HG03565 (cell line): ENCODE data around the gene CCDC102B.
"Not testable (repeated sequence)": the region's sequence is repeated elsewhere in the genome, so short reads cannot be mapped to it uniquely, and the experiment has no call there.

Experiments used
- ATAC-seq: cut with Tn5 transposase; IDR thresholded peaks from one replicate; pipeline ENCODE4 v1.9.1; 2021; ENCODE audit warnings: mild to moderate bottlenecking, moderate library complexity; ENCODE audit not compliant: unreplicated experiment

Gene CCDC102B

DNA sequence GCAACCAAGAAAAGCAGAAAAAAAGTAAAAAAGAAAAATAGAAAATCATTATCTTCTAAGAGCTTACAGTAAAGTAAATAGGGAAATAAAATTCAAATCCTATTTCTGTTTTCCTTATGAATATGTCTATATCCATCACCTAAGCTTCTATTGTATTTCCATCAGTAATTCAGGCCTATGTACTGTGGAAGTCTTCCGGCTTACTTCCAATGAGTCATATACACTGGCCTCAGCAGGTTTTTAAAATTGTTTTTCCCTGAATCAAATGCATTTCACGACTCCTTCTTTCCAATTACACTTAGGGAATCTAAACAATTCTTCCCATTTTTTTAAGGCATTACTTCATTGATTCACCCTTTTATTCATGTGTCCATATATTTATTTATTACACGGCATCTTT, 164.7 kb downstream of the CCDC102B start:
- ATAC-seq, result no peak

DNA sequence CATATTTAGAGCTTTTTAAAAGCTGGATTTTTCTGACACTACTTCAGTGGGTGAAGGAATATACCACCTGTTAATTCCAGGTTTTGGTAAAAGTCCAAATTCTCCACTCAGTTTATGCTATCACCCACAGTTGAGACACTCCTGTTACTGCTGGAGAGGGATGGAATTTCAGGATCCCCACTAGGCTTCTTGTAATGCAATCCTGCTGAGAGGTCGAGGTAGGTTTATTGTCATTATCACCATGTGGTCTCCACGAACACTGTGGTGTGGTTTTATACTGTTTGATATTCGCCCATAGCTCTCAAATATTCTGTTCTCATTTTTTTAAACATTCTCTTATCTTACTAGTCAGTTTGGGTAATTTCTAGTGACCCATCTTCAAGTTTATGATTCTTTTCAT, 167.9 kb downstream of the CCDC102B start:
- ATAC-seq, result no peak

DNA sequence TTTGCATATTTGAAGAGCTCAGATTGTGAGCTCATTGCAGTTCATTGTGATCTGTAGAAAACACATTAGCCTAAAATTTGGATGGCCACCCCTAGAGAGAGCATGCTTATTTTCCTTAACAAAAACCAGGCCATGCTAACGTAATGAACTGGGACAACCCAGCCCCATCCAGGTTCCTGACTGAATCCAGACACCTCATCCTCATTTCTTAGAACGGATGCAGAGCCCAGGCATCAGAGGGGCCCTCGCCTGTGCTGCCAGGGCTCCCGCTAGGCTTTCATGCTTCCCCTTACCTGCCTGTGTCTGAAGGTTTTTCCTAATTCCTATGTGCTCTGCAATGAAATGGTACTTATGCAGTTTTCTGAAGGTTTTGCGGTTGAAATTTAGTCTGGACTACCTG, 171.1 kb downstream of the CCDC102B start:
- ATAC-seq, result no peak

DNA sequence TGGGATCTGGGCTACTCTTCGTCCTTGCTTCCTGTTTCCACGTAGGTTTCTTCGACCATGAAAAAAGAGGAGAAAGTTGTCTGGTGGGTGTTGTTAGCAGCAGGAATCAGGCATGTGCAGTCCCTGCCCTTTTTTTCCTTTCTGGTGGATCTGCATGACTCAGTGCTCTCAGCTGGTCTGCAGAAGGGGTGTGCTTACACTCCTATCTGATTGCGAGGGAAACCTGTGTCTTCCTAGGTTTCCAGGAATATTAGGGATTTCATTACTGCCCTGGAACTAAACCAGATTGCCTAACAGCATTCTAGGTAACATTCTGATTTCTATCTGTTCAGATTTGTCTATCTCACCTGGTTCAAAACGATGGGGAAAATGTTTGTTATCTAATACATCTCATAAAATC, 174.3 kb downstream of the CCDC102B start:
- ATAC-seq, result no peak

DNA sequence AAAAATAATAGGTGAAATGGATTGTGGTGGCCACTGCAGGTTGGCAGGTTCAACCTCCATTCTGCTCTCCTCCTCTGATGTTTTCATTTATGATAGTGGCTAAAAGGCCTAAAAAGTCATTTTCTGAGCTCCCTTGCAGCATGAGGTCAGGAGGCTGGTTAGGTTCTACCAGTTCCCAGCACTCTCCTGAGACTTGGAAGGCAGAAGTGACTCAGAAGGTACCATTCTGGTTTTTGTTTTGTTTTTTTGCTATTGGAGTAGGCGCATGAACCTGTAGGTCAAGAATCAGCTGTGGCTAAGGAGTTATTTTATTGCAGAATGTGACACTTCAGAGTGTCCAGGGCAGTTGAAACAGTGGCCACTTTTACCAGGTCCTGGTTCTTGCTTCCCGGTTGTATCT, 181.9 kb downstream of the CCDC102B start:
- no peak for ATAC-seq

DNA sequence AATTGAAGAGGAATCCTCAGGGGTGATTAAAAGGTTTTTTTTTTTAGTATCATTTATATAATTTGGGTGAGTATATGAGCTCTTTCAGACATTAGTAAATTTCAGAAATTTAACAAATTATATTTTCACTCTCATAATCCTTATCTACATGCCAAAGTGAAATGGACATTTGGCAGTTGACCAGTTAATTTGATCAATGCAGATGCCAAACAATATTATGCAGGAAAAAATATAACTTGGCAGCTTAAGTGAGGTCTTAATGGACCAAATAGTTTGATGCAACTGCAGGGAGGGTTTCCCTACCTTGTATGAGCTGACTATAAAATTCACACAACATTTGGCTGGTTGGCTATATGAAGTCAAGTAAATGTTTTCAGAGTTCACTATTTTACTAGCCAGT, 185.2 kb downstream of the CCDC102B start:
- no peak for ATAC-seq

DNA sequence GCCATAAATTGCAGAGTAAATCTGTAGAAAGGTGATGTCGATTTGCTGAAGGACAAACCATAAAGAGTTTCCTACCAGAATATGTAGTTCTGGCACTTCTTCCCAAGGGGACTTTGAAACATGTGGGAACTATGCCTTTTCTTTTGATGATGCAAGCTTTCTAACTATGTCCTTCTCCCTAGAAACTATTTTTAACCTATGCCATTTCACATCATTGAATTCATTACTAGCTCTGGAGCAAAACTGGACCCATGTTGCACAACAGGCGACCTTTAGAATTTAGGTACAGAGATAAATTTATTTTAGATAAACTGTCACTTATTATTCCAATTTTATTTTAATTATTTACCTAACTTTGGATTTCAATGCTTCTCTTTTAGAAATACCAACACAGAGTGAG, 186.5 kb downstream of the CCDC102B start:
- ATAC-seq, result no peak

DNA sequence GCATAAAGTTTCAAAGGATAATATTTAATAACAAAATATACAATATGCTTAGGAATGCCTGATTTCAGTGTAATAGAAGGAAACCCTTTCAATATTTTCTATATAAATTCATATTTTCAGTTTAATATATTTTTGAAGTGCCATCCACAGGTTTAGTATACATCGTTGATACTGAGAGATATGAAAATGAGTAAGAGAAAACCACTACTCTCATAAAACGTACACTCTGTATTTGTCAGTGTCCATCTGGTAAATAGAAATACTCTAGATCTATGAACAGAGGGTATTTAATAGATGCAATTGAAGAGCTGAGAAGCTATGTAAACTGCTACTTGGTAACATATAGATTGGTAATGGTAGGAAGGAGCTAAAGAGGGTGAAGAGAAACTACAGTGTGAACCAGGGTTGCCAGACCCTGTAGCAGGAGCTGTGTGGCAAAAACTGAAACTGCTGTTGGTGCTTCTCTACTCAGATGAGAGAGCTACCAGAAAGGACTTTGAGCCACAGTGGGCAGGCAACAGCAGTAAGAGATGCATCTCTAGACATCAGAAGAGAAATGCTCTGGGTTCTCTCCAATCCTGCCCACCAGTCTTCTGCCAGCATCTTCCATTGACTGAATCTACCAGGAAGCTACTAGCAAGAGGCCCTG, 187.4 kb downstream of the CCDC102B start:
- ATAC-seq, result peak; percentile 92

DNA sequence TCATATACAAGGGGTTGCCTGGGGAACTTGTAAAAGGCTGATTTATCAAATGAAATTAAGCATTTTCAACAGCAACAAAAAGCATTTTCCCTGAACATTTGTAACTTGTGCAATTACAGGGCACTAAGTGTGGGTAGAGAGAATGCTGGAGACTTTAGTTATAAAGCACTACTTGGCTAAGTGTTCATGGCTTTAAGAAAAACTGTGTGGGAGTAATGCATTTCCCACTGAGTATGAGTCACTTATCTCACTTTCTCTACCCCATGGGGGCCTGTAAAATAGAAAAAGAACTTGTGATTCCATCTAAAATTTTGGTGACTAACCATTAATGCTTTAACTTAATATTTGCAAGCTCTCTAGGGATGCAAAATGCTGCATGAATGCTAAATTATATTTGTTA, 193.4 kb downstream of the CCDC102B start:
- ATAC-seq, result peak; percentile 76

DNA sequence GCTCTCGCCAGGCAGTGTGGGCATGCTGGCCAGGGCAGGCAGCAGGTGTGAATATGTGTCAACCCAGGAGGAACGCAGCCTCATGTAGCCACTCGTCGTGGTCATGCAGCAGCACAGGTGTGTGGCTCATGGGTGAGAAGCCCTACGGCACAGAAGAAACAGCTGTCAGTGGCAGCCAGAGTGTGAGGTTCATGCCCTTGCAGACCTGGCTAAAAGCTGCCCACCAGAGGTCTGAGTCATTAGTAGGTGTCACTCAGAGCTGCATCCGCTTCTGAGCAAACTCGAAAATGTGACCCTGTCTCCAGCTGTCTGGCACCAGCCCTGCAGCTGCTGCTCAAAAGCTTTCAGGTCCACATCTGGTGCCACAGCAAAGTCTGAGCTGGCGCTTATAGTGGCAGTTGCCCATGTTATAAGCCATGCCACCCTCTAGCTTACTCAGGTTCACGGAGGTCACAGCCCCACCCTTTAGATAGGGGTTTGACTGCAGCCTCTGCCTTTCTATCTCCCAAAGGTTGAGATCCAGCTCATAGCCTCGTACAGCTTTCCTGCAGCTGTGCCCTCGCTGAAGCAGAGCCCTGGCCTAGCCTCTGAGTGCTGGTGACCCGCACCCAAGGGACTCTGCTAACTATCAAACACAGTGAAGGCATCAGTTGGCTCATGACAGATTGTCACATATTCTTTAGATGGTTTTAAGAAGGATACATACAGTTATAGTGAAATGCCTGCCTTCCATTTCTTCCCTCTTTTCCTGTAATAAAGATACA, 195.0 kb downstream of the CCDC102B start:
- peak; percentile 44 for ATAC-seq

DNA sequence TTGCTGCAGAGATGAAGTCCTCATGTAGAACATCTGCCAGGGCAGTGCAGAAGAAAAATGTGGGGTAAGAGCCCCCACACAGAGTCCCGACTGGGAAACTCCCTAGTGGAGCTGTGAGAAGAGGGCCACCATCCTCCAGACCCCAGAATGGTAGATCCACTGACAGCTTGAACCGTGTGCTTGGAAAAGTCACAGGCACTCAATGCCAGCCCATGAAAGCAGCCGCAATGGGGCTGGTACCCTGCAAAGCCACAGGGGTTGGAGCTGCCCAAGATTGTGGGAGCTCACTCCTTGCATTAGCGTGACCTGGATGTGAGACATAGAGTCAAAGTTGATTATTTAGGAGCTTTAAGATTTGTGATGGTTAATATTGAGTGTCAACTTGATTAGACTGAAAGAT, 197.8 kb downstream of the CCDC102B start:
- no peak for ATAC-seq

DNA sequence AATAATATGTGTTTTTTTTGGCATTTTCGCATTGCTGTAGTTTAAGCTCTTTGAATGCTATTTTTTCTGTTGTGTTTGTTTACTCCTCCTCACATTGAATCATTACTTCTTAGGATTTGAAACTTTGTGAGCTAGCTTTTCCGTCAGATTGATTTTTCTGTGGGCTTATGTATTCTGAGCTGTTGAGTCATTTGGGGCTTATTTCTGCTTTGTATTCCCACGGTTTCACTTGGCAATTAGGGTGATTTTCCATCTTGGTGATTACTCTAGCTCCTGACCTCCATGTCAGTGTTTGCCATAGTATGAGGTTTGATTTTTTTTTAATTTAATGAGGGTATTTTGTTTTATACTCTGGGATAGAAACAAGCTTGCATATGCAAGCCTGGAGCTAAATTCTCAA, 200.0 kb downstream of the CCDC102B start:
- ATAC-seq, result no peak

DNA sequence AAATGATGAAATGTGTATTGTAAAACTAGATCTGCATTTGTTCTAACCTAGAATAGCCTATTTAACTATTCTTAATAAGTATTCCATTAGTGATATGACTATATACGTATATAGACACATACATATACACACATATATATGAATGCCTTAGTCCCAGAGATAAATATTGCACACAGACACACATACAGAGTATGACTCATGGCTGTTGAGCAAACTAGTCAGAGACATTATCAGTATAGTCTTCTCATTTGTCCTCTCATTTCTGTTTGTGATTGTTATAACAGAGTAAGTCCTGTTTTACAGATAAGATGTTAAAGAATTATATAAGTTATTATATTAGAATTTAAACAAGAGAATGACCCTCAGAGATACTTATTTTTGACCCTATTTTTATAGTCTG, 202.5 kb downstream of the CCDC102B start:
- no peak for ATAC-seq

DNA sequence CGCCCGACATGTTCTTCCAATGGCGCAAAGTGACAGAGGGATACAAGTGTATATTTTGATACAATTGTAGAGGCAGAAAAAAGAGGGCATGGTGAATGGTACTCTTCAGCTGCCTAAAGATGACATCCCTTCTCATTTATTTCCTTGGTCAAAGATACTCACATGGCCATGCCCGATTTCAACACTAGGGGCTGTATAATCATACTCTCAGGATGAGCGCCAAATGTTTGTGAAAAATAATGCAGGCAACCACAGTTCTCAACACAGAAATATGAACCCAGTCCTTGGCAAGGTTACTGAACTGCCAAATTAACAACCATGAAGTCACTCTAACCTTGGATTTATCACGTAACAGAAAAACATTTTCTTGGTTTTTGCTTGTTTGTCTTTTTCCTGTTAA, 204.4 kb downstream of the CCDC102B start:
- ATAC-seq, result no peak

DNA sequence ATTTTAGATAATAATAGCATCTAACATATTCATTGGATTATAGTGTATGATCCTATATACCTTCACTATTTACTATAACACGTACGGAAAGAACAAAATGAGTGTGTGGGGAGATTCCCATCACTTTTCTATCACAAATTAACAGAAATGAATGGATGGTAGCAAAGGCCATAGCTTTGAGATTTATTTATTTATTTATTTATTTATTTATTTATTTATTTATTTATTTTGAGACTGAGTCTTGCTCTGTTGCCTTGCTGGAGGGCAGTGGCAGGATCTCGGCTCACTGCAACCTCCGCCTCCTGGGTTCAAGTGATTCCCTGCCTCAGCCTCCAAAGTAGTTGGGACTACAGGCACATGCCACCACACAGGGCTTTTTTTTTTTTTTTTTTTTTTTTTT, 208.3 kb downstream of the CCDC102B start:
- ATAC-seq, result not testable (repeated sequence)

DNA sequence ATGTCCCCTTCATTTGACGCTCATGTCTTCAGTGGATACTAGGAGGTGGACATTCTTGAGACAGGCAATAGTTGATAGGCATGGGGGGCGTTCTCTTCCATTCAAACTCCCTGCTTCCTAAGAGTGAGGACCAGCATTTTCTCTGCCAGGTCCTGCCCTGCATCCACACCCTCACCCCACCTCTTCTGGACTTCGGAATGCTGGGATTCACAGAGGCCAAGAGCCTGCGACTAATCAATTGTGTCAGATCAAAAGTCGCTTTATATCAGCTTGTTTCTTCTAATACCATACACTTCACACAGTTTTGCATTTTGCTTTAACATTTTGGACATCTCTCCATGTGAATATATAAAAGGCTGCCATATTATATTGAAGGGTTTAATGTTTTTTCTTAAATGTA, 210.7 kb downstream of the CCDC102B start:
- no peak for ATAC-seq

DNA sequence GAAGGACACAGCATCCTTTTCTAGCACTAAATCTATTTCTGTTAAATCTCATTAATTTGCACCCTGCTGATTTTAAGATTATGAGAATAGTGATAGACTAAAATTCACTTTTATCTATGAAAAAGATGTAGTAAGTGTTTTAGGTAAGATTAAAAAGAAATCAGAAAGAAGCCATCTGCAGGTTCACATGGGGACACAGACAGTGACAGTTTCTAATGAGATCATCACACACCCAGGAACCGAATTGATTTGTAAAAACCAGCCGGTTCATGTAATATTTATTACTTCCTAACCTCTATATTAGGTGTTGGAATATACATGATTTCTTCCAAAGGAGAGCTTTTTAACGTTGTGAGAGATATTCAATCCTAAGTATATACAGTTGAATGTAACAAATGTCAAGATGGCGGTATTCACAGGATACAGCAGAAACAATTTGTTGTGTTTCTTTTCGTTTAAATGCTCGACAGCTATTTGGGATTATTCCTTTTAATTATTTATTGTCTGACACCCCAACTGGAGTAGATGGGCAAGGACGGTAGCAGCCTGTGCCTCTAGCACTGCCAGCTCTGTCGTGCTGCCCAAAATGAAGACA, 223.4 kb downstream of the CCDC102B start:
- no peak for ATAC-seq

DNA sequence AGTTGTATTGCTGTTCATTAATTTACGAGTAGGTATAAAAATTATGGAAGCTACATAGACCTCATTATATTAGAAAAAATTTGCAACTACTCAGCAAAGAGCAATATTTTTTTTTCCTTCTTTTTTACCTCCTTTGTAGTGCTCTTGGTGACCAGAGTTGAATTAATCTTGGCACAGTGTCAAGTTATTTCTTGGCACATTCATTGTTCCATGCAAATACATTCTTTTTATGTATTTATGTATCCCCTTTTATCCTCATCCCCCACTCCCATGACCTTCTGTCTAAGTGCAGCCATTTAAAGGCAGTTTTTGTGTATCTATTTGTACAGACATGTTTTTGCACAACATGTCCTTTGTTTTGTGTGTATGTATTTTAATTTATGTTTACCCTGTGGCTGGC, 224.5 kb downstream of the CCDC102B start:
- no peak for ATAC-seq

DNA sequence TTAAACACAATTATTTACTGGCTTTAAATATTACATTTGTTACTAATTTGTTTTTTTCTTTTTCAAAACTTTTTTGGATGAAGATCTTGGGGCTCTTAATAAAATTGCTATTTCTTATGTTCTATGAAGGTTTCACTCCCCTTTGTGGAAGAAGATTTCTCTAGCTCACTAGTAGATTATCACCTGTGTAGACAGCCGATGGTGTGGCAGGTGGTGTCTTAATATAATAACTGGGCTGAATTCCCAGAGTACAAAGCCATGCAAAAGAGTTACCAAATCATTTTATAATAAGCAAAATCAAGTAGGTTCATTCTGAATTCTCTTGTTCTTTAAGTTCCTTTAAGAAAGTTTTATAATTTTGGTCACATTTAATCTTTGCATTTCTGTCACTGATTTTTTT, 233.7 kb downstream of the CCDC102B start:
- ATAC-seq, result no peak

DNA sequence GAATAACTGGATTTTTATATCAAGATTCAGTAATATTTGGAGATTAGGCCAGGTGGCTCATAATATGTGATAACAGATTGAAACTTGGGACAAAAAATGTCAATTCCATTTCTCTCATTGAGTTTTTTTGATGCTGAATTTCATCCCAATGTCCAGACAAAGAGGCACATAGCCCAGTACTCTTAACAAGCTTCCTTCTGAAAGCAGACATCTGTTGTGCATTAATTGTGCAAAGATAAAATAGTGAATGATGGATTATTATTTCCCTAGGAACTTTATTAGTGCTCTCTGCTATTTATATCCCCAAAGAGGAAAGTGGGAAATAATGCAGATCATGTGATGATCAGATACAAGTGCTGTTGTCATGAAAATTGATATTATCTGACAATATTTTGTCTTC, 234.1 kb downstream of the CCDC102B start:
- ATAC-seq, result no peak

DNA sequence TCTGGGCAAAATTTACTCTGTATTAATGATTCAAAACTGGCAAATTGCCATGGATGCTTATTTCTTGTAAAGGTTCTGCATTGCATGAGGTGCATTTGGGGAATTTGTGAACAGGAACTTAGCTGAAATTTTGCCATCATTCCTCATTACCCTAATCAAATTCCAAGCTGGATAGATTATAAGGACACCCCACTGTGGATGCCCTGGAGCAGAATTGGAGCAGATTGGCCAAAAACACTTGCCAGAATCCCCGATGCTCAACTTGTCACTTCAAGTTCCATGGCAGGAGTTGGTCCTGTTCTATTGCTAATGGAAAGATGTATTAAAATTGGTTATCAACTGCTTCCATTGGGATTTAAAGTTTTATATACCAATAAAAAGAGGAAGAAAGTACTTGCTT, 237.9 kb downstream of the CCDC102B start:
- ATAC-seq, result no peak

DNA sequence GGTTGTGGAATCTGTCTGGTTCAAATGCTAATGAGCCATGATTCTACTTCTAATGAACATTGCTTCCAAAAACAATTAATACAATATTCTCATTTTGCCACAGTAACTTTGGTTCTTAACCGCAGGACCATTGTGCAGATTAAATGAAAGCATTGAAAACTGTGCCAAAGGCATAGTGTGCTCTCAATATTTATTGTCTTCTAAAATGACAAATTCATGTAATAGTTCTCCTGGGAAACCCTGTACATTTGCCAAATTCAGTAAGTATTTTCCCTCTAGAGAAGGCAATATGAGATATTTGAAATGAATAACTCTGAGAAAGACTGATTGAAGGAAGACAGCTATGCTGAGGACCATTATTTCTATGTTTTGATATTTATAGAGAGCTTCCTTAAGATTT, 246.3 kb downstream of the CCDC102B start:
- ATAC-seq, result no peak
